OCI-LY1 (cell line): Measurements from ENCODE around the gene PARD3B.

ENCODE experiments used
- EZH2 ChIP-seq: fragments of 200-600 bp; sonication (generic), shearing (Covaris generic); IDR thresholded peaks from 2 replicates; pipeline ENCODE4 v1.8.0; 2017; ENCODE audit warnings: borderline replicate concordance, mixed run types, mild to moderate bottlenecking, antibody characterized with exemption, low read length, moderate library complexity, mixed read lengths
- TF ChIP-seq, protein P1 (sequence below): fragments of 200-600 bp; sonication (generic), shearing (Covaris generic); IDR thresholded peaks from 2 replicates; pipeline ENCODE4 v1.5.1; 2017; ENCODE audit warnings: mild to moderate bottlenecking, antibody characterized with exemption, low read length, moderate library complexity, mixed read lengths

DNA sequence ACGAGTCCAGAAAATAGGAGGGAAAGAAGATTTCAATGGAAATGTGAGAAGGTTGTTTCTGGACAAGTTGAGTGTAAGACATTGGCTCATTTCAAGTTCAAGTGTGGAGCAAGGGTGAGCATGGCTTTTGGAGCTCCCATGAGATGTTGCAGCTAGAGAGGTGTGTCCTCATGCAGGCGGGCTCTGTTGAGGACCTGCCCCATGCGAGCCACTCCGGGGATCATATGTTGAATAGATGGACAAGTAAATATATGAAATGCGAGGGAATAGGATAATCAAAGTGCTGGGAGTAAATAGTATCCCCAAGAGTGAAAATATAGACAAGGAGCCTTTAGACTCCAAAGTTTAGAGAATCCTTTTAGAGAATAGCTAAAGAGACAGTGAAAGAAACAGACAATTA lies 936.6 kb downstream of the PARD3B start:
- TF ChIP-seq, protein P1, sequence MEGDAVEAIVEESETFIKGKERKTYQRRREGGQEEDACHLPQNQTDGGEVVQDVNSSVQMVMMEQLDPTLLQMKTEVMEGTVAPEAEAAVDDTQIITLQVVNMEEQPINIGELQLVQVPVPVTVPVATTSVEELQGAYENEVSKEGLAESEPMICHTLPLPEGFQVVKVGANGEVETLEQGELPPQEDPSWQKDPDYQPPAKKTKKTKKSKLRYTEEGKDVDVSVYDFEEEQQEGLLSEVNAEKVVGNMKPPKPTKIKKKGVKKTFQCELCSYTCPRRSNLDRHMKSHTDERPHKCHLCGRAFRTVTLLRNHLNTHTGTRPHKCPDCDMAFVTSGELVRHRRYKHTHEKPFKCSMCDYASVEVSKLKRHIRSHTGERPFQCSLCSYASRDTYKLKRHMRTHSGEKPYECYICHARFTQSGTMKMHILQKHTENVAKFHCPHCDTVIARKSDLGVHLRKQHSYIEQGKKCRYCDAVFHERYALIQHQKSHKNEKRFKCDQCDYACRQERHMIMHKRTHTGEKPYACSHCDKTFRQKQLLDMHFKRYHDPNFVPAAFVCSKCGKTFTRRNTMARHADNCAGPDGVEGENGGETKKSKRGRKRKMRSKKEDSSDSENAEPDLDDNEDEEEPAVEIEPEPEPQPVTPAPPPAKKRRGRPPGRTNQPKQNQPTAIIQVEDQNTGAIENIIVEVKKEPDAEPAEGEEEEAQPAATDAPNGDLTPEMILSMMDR = no peak
- no peak for TF ChIP-seq EZH2
